ENCODE data around the gene GPR153. TPM values are rescaled to one million over a fixed set of nuclear protein-coding genes. Genes with fewer than 3 reads are reported as not detected.

GPR153 gene
- total RNA-seq, 1 experiment from 2014 or later = 3.2 TPM

- POLR2A ChIA-PET = no interaction called here
- Mint-ChIP-seq H3K9me3 (ENCODE audit: unreplicated experiment) (no peaks in the 10 kb centered on the region), H3K27ac (ENCODE audit: unreplicated experiment) (no peak overlapping the region), H3K36me3 (ENCODE audit: insufficient read depth, unreplicated experiment) (peaks cover 31% of the 10 kb centered on the region), H3K4me3 (ENCODE audit: unreplicated experiment) (no peak overlapping the region), H3K4me1 (ENCODE audit: low read depth, unreplicated experiment) (no peaks in the 10 kb centered on the region), H3K27me3 (ENCODE audit: insufficient read depth, unreplicated experiment) (no peaks in the 10 kb centered on the region)
- TF ChIP-seq CTCF (IDR thresholded peaks at IDR 0.05; ENCODE audit: insufficient read depth in 1 of 2, low read depth in 1 of 2, low read length in 1 of 2, severe bottlenecking in 1 of 2, unreplicated experiment in 1 of 2) = no peak
- CTCF ChIA-PET = no interaction called here
- H3K4me1 ChIP-seq = no peaks in the 10 kb centered on the region
- intact Hi-C loops (cut with micrococcal nuclease; ENCODE audit: unreplicated experiment) = no loop called here
- no peak for DNase-seq
- no TSS peak for BruUV-seq (replicated peaks)
- H3K9me3 ChIP-seq = no peaks in the 10 kb centered on the region
- no peaks in the 10 kb centered on the region; the same call in 1 of the 2 replicates for H3K36me3 ChIP-seq (ENCODE audit: control insufficient read depth, insufficient read depth, low read length)
- no peaks in the 10 kb centered on the region for H3K27me3 ChIP-seq (replicated peaks; ENCODE audit: control insufficient read depth, insufficient read depth, low read length)
- no peak overlapping the region for H3K4me3 ChIP-seq (ENCODE audit: low read depth, low read length)
Measured at GRCh38 chr1:6300342-6301048, 39.6 kb upstream of the GPR153 start.

GRCh38 chr1:6299557-6300165 is 38.8 kb upstream of the GPR153 start:
- Histone ChIP-seq H3K4me1 (no peaks in the 10 kb centered on the region), H3K9me3 (no peaks in the 10 kb centered on the region), H3K27me3 (replicated peaks; ENCODE audit: control insufficient read depth, insufficient read depth, low read length) (no peaks in the 10 kb centered on the region), H3K36me3 (ENCODE audit: control insufficient read depth, insufficient read depth, low read length) (no peaks in the 10 kb centered on the region; the same call in 1 of the 2 replicates), H3K4me3 (ENCODE audit: low read depth, low read length) (no peak overlapping the region)
- Mint-ChIP-seq H3K4me1 (ENCODE audit: low read depth, unreplicated experiment) (no peaks in the 10 kb centered on the region), H3K27ac (ENCODE audit: unreplicated experiment) (no peak overlapping the region), H3K4me3 (ENCODE audit: unreplicated experiment) (no peak overlapping the region), H3K9me3 (ENCODE audit: unreplicated experiment) (no peaks in the 10 kb centered on the region), H3K36me3 (ENCODE audit: insufficient read depth, unreplicated experiment) (peaks cover 39% of the 10 kb centered on the region), H3K27me3 (ENCODE audit: insufficient read depth, unreplicated experiment) (no peaks in the 10 kb centered on the region)
- DNase-seq = no peak
- BruUV-seq (replicated peaks) = no TSS peak
- no peak for TF ChIP-seq CTCF (IDR thresholded peaks at IDR 0.05; ENCODE audit: insufficient read depth in 1 of 2, low read depth in 1 of 2, low read length in 1 of 2, severe bottlenecking in 1 of 2, unreplicated experiment in 1 of 2)
- intact Hi-C loops (cut with micrococcal nuclease; ENCODE audit: unreplicated experiment) = no loop called here
- CTCF ChIA-PET = no interaction called here
- POLR2A ChIA-PET = no interaction called here

GRCh38 chr1:6298940-6299465 is 38.1 kb upstream of the GPR153 start:
- Mint-ChIP-seq H3K36me3 (ENCODE audit: insufficient read depth, unreplicated experiment) (peaks cover 44% of the 10 kb centered on the region), H3K27ac (ENCODE audit: unreplicated experiment) (no peak overlapping the region), H3K27me3 (ENCODE audit: insufficient read depth, unreplicated experiment) (no peaks in the 10 kb centered on the region), H3K9me3 (ENCODE audit: unreplicated experiment) (no peaks in the 10 kb centered on the region), H3K4me3 (ENCODE audit: unreplicated experiment) (no peak overlapping the region), H3K4me1 (ENCODE audit: low read depth, unreplicated experiment) (no peaks in the 10 kb centered on the region)
- CTCF ChIA-PET = no interaction called here
- H3K4me3 ChIP-seq (ENCODE audit: low read depth, low read length) = no peak overlapping the region
- TF ChIP-seq CTCF (IDR thresholded peaks at IDR 0.05; ENCODE audit: insufficient read depth in 1 of 2, low read depth in 1 of 2, low read length in 1 of 2, severe bottlenecking in 1 of 2, unreplicated experiment in 1 of 2) = no peak
- H3K9me3 ChIP-seq = no peaks in the 10 kb centered on the region
- no peaks in the 10 kb centered on the region for H3K4me1 ChIP-seq
- POLR2A ChIA-PET = no interaction called here
- DNase-seq = no peak
- intact Hi-C loops (cut with micrococcal nuclease; ENCODE audit: unreplicated experiment) = no loop called here
- H3K36me3 ChIP-seq (ENCODE audit: control insufficient read depth, insufficient read depth, low read length) = no peaks in the 10 kb centered on the region; the same call in 1 of the 2 replicates
- no TSS peak for BruUV-seq (replicated peaks)
- no peaks in the 10 kb centered on the region for H3K27me3 ChIP-seq (replicated peaks; ENCODE audit: control insufficient read depth, insufficient read depth, low read length)

All from Caco-2 (cell line).